ENCODE measurements around the gene TMEM243.

GRCh38 chr7:87223666-87224065, 4.1 kb upstream of the TMEM243 start:
- no peak for TF ChIP-seq CTCF (IDR thresholded peaks at IDR 0.05; ENCODE audit: extremely low read depth in 1 of 2, insufficient read depth in 1 of 2, low read depth in 1 of 2, low read length in 2 of 2)
- TF ChIP-seq JUN (IDR thresholded peaks at IDR 0.05; ENCODE audit: borderline replicate concordance, insufficient read depth, insufficient read length, low read depth) = no peak

All from endothelial cell of umbilical vein (primary cell).